Measurements from ENCODE around the gene ST3GAL4. TPM values are rescaled to one million over a fixed set of nuclear protein-coding genes. Genes with fewer than 3 reads are reported as not detected.

The ST3GAL4 gene
- total RNA-seq, 1 donor from 2014 or later: 46.4 TPM

GRCh38 chr11:126443120-126443519 is 87.6 kb downstream of the ST3GAL4 start:
- no peak for DNase-seq (ENCODE audit: low spot score)

GRCh38 chr11:126444072-126444471 is 88.6 kb downstream of the ST3GAL4 start:
- no peak for DNase-seq (ENCODE audit: low spot score)

DNA sequence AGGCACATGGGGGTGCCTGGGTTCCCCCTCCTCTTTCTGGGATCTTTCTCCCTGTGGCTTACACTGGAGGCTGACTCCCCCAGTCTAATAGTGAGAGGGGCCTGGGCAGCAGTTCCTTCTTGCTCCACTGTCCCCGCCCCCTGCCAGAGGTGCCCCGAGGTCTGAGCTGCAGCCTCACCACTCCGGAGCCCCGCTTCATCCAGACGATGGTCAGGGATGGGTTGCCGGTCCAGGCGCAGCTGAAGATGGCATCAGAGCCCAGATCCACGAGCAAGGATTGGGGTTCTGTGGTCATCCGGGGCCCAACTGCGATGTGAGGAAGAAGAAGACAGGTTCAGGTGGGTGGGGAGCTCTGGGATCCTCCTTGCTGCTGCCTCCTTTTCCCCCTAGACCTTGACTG is 91.1 kb downstream of the ST3GAL4 start:
- no peak for DNase-seq (ENCODE audit: low spot score)

GRCh38 chr11:126450198-126450597 is 94.7 kb downstream of the ST3GAL4 start:
- DNase-seq (ENCODE audit: low spot score): no peak

- DNase-seq (ENCODE audit: low spot score): no peak
These were observed 95.3 kb downstream of the ST3GAL4 start for GRCh38 chr11:126450806-126451205.

- no peak for DNase-seq (ENCODE audit: low spot score)
These were observed 95.8 kb downstream of the ST3GAL4 start for GRCh38 chr11:126451211-126451802.

DNA sequence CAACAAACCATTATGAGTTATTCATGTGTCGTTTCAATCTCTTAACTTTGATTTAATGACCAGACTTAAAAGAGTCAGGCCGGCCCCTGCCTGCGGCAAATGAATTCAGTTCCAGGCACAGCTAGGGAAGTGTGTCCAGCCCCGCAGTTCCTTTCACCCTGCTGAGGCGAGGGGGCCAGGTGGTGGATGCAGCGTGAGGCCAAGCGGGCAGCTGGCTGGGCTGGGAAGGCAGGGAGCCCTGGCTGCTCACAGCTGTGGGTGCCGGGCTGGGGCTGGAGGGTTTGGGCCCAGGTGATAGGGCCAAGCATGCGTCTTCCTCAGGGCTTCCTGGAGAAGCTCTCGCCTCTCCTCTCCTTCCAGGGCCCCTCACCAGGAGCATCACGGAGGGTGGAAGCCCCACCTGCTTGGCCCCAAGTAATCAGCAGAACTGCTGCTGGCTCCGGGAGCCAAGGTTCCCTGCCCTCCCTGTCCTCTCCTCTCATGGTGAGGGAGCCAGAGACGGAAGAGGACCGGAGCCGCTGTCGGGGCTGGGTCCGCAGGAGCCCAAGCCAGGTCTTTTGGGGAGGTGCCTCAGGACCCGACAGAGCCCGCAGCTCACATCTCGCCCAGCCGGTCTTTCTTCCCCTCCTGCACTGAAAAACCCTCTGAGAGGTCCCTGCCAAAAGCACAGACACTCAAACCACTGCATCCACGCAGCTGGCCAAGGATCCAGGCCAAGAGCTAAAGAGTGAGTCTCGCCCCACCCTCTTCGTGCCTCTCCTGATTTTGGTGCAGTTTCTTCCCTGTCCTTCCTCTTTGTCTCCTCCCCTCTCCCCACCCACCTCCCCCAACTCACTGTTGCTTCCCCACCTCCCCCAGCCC is 97.0 kb downstream of the ST3GAL4 start:
- no peak for DNase-seq (ENCODE audit: low spot score)

DNA sequence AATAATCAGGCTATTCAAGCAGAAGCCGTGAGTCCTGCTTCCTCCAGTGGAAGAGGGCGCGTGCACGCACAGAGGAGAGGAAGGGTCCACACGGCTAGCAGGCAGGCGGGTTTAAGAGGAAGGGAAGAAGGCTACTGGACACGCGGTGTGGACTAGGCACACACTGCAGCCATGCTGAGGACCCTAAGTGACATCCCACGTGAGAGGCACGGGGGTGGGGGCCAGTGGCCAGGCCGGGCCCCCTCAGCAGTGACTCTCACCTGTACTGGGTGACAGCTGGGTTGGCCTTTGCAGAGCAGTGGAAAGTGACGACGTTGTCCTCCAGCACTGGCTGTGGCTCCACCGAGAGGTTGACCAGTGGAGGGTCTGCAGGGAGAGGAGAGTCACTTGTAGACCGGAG is 100.6 kb downstream of the ST3GAL4 start:
- DNase-seq (ENCODE audit: low spot score): no peak

DNA sequence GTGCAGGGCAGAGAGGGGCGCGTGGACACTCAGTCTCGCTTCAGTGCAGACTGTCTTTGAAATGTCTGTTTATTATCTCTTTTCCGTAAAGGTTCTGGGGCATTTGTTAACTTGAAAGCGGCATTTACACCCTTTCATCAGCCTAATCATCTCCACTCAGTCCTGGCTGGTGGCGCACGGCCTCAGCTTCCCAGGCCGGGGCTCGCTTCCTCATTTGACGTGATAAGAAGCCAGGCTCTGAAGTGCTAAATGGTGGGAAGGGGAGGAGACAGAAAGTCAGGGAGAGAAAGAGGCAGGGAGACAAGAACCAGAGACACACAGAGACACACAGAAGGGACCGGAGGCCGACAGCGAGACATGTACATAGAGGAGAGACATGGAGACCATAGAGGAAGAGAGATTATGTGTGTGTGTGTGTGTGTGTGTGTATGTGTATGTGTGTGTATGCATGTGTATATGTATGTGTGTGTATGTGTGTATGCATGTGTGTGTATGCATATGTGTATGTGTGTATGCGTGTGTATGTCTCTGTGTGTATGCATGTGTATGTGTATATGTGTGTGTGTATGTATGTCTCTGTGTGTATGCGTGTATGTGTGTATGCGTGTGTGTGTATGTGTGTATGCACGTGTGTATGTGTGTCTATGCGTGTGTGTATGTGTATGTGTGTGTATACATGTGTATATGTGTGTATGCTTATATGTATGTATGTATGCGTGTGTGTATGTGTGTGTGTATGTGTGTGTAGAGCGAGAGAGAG is 101.5 kb downstream of the ST3GAL4 start:
- DNase-seq (ENCODE audit: low spot score): no peak

DNA sequence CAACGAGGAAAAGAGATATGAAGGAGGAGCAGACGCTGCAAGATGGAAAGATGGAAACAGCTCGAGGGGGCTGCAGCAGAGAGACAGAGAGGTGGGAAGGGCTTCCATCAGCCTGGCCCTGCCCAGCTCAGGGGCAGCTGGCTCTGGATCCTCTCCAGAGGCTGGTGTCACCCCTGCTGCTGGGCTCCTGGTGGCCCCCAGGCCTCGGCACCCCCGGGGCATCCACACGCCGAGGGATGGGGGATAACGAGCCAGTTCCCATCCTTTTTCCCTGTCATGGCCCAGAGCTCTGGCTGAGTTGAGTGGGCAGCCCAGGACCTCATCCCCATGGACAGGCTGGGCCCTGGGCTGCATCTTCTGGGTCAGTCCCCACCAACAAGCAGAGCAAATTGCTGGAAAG is 102.3 kb downstream of the ST3GAL4 start:
- DNase-seq (ENCODE audit: low spot score): no peak

DNA sequence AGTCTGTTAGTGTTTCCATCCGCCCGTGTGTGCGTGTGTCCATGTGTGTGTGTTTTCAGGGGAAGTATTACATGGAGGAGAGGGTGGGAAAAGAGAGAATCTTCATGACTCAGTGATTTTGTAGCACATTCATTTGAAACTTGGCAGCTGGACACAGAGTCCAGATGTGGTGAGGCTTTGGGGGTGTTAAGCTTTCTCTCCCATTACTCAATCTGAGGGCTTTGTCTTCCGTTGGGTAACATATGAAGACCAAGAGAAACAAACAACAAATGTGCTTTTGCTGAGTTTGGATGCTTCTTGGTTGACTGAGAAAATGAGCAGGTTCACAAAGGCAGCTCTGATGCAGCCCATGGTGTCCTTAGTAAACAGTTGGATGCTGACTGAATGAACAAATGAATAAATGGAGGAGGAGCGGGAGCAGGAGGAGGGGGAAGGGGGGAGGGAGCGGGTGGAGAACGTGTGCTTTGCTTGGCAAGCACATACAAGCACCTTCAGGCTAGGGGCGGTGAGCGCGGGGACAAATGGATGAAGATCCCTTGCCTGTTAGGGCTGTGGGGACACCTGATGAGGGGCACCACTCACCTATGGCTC is 104.3 kb downstream of the ST3GAL4 start:
- no peak for DNase-seq (ENCODE audit: low spot score)

DNA sequence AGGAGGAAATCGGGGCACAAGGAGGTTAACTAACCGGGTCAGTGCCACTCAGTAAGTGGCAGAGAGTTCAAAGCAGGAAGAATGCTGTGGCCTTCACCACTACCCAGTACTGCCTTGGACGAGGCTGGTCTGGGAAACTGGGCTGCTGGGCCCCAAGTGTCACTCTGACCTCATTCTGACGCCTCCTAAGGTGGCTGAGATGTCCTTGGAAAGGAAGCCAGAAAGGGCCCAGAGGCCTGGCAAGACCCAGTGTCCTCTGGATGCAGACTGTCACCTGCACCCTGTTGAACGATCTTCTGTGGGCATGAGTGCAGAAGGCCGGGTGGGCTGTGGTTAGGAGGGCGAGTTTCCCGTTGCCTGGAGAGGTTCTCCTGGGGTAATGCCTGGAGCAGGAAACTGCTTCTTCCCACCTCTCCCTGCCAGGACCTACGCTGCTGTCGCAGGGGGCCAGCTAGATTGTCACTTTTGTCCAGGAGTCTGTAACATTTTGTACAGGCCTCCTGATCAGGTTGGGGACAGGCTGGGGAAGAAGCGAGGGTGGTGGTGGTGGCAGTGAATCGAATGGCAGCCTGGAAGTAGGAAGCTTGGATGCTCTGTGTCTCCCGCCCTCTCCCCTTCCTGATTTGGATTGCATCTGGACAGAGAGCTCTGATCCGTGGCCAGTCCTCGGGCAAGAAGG is 105.1 kb downstream of the ST3GAL4 start:
- DNase-seq (ENCODE audit: low spot score): no peak

DNA sequence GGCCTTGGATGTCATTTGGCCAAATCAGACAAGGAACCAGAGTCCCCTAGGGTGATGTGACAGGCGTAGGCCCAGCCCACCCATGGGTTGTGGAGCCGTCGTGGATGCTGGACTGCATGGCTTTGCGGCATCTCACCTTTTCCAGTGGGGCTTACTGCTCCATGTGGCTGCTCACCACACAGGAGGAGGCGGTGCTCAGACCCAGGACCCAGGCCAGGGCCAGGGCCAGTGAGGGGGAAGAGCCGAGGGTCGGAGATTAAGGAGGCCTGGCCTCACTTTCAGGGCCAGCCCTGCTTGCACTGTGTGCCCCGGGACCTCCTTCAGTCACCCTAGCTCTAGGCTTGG is 105.6 kb downstream of the ST3GAL4 start:
- no peak for DNase-seq (ENCODE audit: low spot score)

DNA sequence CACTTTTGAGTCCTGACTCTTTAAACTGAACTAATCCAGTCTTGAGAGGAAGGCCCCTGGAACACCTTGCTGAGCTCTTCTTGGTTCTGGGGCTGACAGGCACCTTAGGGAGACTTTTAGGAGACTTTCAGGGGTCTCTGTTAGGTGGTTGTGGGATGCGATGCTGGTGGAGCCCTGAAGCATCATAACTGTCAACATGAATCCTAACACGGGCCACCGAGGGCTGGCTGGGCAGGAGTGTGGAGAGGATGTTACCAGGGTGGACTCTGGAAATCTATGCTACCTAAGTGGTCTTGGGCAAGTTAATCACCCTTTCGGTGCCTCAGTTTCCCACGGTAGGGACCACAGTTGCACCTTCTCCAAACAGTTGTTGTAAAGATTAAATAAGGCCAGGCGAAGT is 106.5 kb downstream of the ST3GAL4 start:
- no peak for DNase-seq (ENCODE audit: low spot score)

GRCh38 chr11:126462422-126462821 is 106.9 kb downstream of the ST3GAL4 start:
- DNase-seq (ENCODE audit: low spot score): no peak

Other genes starting within 250 kb of the ST3GAL4 start
- 24.7 TPM for gene RPUSD4, start 144.0 kb upstream of the ST3GAL4 start, total RNA-seq
- gene FAM118B, start 143.9 kb upstream of the ST3GAL4 start, total RNA-seq: 22.2 TPM
- 130 TPM for gene SRPRA, start 86.8 kb upstream of the ST3GAL4 start, total RNA-seq
- 29.8 TPM for gene FOXRED1, start 86.5 kb upstream of the ST3GAL4 start, total RNA-seq
- gene TIRAP, start 72.6 kb upstream of the ST3GAL4 start, total RNA-seq: 14.5 TPM
- gene DCPS, start 51.6 kb upstream of the ST3GAL4 start, total RNA-seq: 23.2 TPM